ENCODE measurements around the gene MARVELD1. TPM values are rescaled to one million over a fixed set of nuclear protein-coding genes. Genes with fewer than 3 reads are reported as not detected.

Gene MARVELD1
- total and polyA plus RNA-seq, 2 of the 13 experiments (the other 11 are each of a cell fraction or from before 2014, with no cell fraction given), result not detected

DNA sequence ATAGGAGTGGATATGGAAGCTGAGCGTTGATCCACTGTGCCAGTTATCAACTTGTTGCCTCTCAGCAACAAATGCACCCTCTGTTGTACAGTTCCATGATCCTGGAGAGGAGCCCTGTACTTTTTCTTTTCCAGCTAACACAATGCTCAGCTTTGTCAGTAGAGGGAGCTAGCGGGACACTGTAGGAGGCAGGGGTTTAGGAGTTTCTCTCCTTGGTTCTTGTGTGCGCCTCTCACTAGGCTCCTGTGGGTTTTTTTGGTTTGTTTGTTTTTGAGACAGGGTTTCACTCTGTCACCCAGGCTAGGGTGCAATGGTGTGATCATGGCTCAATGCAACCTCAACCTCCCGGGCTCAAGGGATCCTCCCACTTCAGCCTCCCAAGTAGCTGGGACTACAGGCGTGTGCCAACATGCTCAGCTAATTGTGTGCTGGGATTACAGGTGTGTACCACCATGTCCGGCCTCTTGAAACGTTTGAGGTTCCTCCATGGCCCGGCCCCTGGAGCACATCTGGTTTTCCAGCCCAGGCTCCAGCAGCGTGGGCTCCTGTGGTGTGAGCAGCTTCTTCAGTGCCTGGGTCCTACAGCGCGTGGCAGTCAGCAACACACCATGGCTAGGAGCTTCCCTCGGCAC is 12.0 kb upstream of the MARVELD1 start:
- Histone ChIP-seq H3K27ac (ENCODE audit: extremely low read length, insufficient read depth, low read length) (no peak overlapping the region), H3K36me3 (replicated peaks in 1 of 2; ENCODE audit: control insufficient read depth in 1 of 2, insufficient read depth in 2 of 2, low read length in 2 of 2) (no peaks in the 10 kb centered on the region), H2AFZ (ENCODE audit: low read length) (peak overlapping the region; percentile 44), H3K79me2 (ENCODE audit: insufficient read depth, low read length) (no peaks in the 10 kb centered on the region), H3K9me3 (ENCODE audit: low read length) (no peaks in the 10 kb centered on the region), H3K9ac (ENCODE audit: insufficient read depth, low read depth, low read length) (no peak overlapping the region), H3K4me2 (ENCODE audit: low read depth, low read length) (peak overlapping the region; percentile 49), H3K4me3 (replicated peaks in 1 of 3; ENCODE audit: insufficient read depth in 1 of 3, low read depth in 2 of 3, low read length in 3 of 3) (no peak overlapping the region), H3K4me1 (ENCODE audit: insufficient read depth, low read length) (peaks cover 49% of the 10 kb centered on the region), H3K27me3 (ENCODE audit: control insufficient read depth in 1 of 2, insufficient read depth in 2 of 2, low read length in 2 of 2) (no peaks in the 10 kb centered on the region), H4K20me1 (ENCODE audit: insufficient read depth, low read length) (no peaks in the 10 kb centered on the region)
- ATAC-seq, result peak; percentile 90
- FAIRE-seq, result peak; percentile 97
- peak; percentile 70 for DNase-seq (ENCODE audit: low spot score)
- in situ Hi-C loops (cut with HindIII; ENCODE audit: extremely low pct_ligation_motif_present, low pct_unique_long_range_greater_than_20kb) (loop anchor here (5.0 kb wide), 1 partner anchor 36 kb away; the partner anchor contains the start of gene ZFYVE27), intact Hi-C loops (cut with micrococcal nuclease; ENCODE audit: unreplicated experiment) (loop anchor here (1.0 kb wide), 2 partner anchors 16 to 25 kb away; no protein-coding TSS in a partner anchor)
- WGBS (ENCODE audit: low lambda C conversion rate), result 26% methylated on average over 6 of the region's 12 CpGs
- CTCF ChIA-PET (ENCODE audit: low intra/inter-chr PET ratio, low total read pairs), result interaction anchor here (0.6 to 2.2 kb wide), 5 partner anchors 16 to 58 kb away, joined by 3 to 18 read pairs (median 6); no protein-coding TSS in a partner anchor
- POLR2A ChIA-PET, result interaction anchor here (1.0 to 1.8 kb wide), 6 partner anchors 12 to 35 kb away, joined by 3 to 17 read pairs (median 4); partner anchors contain the start of genes AVPI1 and ZFYVE27
- no TSS peak for BruUV-seq (replicated peaks)
- TF ChIP-seq, protein P1, sequence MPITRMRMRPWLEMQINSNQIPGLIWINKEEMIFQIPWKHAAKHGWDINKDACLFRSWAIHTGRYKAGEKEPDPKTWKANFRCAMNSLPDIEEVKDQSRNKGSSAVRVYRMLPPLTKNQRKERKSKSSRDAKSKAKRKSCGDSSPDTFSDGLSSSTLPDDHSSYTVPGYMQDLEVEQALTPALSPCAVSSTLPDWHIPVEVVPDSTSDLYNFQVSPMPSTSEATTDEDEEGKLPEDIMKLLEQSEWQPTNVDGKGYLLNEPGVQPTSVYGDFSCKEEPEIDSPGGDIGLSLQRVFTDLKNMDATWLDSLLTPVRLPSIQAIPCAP (CRISPR knock-in tag; IDR thresholded peaks at IDR 0.05; ENCODE audit: low read depth), result no peak
- TF ChIP-seq, protein P2, sequence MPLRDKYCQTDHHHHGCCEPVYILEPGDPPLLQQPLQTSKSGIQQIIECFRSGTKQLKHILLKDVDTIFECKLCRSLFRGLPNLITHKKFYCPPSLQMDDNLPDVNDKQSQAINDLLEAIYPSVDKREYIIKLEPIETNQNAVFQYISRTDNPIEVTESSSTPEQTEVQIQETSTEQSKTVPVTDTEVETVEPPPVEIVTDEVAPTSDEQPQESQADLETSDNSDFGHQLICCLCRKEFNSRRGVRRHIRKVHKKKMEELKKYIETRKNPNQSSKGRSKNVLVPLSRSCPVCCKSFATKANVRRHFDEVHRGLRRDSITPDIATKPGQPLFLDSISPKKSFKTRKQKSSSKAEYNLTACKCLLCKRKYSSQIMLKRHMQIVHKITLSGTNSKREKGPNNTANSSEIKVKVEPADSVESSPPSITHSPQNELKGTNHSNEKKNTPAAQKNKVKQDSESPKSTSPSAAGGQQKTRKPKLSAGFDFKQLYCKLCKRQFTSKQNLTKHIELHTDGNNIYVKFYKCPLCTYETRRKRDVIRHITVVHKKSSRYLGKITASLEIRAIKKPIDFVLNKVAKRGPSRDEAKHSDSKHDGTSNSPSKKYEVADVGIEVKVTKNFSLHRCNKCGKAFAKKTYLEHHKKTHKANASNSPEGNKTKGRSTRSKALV (CRISPR knock-in tag; IDR thresholded peaks at IDR 0.05), result no peak
- TF ChIP-seq, protein P3, sequence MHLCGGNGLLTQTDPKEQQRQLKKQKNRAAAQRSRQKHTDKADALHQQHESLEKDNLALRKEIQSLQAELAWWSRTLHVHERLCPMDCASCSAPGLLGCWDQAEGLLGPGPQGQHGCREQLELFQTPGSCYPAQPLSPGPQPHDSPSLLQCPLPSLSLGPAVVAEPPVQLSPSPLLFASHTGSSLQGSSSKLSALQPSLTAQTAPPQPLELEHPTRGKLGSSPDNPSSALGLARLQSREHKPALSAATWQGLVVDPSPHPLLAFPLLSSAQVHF (CRISPR knock-in tag; IDR thresholded peaks at IDR 0.05), result no peak
- TF ChIP-seq SIX1 (CRISPR knock-in tag; IDR thresholded peaks at IDR 0.05; ENCODE audit: borderline replicate concordance) (no peak), SRY (CRISPR knock-in tag; IDR thresholded peaks at IDR 0.05) (no peak), CAMTA2 (CRISPR knock-in tag; IDR thresholded peaks at IDR 0.05; ENCODE audit: borderline replicate concordance) (no peak), NCOA5 (CRISPR knock-in tag; IDR thresholded peaks at IDR 0.05) (no peak)
- TF ChIP-seq, protein P4, sequence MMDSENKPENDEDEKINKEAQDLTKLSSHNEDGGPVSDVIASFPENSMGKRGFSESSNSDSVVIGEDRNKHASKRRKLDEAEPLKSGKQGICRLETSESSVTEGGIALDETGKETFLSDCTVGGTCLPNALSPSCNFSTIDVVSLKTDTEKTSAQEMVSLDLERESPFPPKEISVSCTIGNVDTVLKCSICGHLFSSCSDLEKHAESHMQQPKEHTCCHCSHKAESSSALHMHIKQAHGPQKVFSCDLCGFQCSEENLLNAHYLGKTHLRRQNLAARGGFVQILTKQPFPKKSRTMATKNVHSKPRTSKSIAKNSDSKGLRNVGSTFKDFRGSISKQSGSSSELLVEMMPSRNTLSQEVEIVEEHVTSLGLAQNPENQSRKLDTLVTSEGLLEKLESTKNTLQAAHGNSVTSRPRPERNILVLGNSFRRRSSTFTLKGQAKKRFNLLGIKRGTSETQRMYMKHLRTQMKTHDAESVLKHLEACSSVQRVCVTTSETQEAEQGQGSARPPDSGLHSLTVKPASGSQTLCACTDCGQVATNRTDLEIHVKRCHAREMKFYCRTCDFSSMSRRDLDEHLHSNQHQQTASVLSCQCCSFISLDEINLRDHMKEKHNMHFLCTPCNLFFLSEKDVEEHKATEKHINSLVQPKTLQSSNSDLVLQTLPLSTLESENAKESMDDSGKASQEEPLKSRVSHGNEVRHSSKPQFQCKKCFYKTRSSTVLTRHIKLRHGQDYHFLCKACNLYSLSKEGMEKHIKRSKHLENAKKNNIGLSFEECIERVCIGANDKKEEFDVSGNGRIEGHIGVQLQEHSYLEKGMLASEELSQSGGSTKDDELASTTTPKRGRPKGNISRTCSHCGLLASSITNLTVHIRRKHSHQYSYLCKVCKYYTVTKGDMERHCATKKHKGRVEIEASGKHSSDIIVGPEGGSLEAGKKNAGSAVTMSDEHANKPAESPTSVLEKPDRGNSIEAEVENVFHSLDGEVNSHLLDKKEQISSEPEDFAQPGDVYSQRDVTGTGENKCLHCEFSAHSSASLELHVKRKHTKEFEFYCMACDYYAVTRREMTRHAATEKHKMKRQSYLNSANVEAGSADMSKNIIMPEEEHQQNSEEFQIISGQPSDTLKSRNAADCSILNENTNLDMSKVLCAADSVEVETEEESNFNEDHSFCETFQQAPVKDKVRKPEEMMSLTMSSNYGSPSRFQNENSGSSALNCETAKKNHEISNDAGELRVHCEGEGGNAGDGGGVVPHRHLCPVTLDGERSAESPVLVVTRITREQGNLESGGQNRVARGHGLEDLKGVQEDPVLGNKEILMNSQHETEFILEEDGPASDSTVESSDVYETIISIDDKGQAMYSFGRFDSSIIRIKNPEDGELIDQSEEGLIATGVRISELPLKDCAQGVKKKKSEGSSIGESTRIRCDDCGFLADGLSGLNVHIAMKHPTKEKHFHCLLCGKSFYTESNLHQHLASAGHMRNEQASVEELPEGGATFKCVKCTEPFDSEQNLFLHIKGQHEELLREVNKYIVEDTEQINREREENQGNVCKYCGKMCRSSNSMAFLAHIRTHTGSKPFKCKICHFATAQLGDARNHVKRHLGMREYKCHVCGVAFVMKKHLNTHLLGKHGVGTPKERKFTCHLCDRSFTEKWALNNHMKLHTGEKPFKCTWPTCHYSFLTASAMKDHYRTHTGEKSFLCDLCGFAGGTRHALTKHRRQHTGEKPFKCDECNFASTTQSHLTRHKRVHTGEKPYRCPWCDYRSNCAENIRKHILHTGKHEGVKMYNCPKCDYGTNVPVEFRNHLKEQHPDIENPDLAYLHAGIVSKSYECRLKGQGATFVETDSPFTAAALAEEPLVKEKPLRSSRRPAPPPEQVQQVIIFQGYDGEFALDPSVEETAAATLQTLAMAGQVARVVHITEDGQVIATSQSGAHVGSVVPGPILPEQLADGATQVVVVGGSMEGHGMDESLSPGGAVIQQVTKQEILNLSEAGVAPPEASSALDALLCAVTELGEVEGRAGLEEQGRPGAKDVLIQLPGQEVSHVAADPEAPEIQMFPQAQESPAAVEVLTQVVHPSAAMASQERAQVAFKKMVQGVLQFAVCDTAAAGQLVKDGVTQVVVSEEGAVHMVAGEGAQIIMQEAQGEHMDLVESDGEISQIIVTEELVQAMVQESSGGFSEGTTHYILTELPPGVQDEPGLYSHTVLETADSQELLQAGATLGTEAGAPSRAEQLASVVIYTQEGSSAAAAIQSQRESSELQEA (CRISPR knock-in tag; IDR thresholded peaks at IDR 0.05; ENCODE audit: not compliant biosample characterization), result no peak
- TF ChIP-seq, protein P5, sequence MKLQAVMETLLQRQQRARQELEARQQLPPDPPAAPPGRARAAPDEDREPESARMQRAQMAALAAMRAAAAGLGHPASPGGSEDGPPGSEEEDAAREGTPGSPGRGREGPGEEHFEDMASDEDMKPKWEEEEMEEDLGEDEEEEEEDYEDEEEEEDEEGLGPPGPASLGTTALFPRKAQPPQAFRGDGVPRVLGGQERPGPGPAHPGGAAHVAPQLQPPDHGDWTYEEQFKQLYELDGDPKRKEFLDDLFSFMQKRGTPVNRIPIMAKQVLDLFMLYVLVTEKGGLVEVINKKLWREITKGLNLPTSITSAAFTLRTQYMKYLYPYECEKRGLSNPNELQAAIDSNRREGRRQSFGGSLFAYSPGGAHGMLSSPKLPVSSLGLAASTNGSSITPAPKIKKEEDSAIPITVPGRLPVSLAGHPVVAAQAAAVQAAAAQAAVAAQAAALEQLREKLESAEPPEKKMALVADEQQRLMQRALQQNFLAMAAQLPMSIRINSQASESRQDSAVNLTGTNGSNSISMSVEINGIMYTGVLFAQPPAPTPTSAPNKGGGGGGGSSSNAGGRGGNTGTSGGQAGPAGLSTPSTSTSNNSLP (IDR thresholded peaks at IDR 0.05; ENCODE audit: low read depth, low read length), result no peak

Measured in HepG2 (cell line).